GM23338 (cell line): ENCODE measurements around the gene CAMTA1. TPM values are rescaled to one million over a fixed set of nuclear protein-coding genes. Genes with fewer than 3 reads are reported as not detected.
A peak's percentile ranks its signal among the peaks of the same experiment; 100 is the strongest.

Source experiments
- ATAC-seq: fragments of 200-7000 bp; cut with Tn5 transposase; 3 replicates; pipeline ENCODE4 v1.9.1; 2020
- DNase-seq: peaks from one replicate; pipeline ENCODE4 v3.0.0-alpha.2; 2015; ENCODE audit warnings: low spot score
- H2AFZ ChIP-seq: fragments of 200-600 bp; sonication (generic); 2 replicates; pipeline ENCODE4 v1.8.0; 2016; ENCODE audit warnings: antibody characterized with exemption, mild to moderate bottlenecking, moderate library complexity
- H3F3A ChIP-seq: fragments of 200-600 bp; sonication (generic); replicated peaks from 2 replicates; pipeline ENCODE4 v1.8.0; 2017; ENCODE audit warnings: antibody characterized with exemption, mixed run types, low read depth
- H3K27ac ChIP-seq: fragments of 200-600 bp; sonication (generic); 2 replicates; pipeline ENCODE4 v1.6.1; 2016; ENCODE audit warnings: low read depth
- H3K27me3 ChIP-seq: fragments of 200-600 bp; sonication (generic); 2 replicates; pipeline ENCODE4 v1.8.0; 2016; ENCODE audit warnings: mild to moderate bottlenecking, mixed run types, moderate library complexity; ENCODE audit not compliant: insufficient read depth
- H3K36me3 ChIP-seq: fragments of 200-600 bp; sonication (generic); 2 replicates; pipeline ENCODE4 v1.8.0; 2016; ENCODE audit warnings: mild to moderate bottlenecking; ENCODE audit not compliant: insufficient read depth
- H3K4me1 ChIP-seq: fragments of 200-600 bp; sonication (generic); 2 replicates; pipeline ENCODE4 v1.8.0; 2016; ENCODE audit warnings: mild to moderate bottlenecking, moderate library complexity; ENCODE audit not compliant: insufficient read depth
- H3K4me2 ChIP-seq: fragments of 200-600 bp; sonication (generic); 2 replicates; pipeline ENCODE4 v1.7.1; 2017; ENCODE audit warnings: mixed run types
- H3K4me3 ChIP-seq: fragments of 200-600 bp; sonication (generic); 2 replicates; pipeline ENCODE4 v1.6.1; 2016; ENCODE audit warnings: mixed run types
- H3K79me2 ChIP-seq: fragments of 200-600 bp; sonication (generic); replicated peaks from 2 replicates; pipeline ENCODE4 v1.8.0; 2017; ENCODE audit warnings: mild to moderate bottlenecking; ENCODE audit not compliant: insufficient read depth
- H3K9me2 ChIP-seq: fragments of 200-600 bp; sonication (generic); 2 replicates; pipeline ENCODE4 v1.8.0; 2017; ENCODE audit not compliant: insufficient read depth
- H4K20me1 ChIP-seq: fragments of 200-600 bp; sonication (generic); replicated peaks from 2 replicates; pipeline ENCODE4 v1.8.0; 2017; ENCODE audit warnings: mild to moderate bottlenecking; ENCODE audit not compliant: insufficient read depth
- H3K27ac Mint-ChIP-seq: 2 replicates; pipeline ENCODE4 v1.8.0; 2020; ENCODE audit warnings: inconsistent platforms, mild to moderate bottlenecking, moderate library complexity, mixed read lengths
- H3K27me3 Mint-ChIP-seq: 3 replicates; pipeline ENCODE4 v1.8.0; 2022; ENCODE audit warnings: low read depth, mild to moderate bottlenecking, moderate library complexity, mixed read lengths, inconsistent platforms; ENCODE audit not compliant: insufficient read depth, poor library complexity
- H3K36me3 Mint-ChIP-seq: 3 replicates; pipeline ENCODE4 v1.8.0; 2021; ENCODE audit warnings: low read depth, mild to moderate bottlenecking, inconsistent platforms, moderate library complexity, mixed read lengths
- H3K4me1 Mint-ChIP-seq: 3 replicates; pipeline ENCODE4 v1.8.0; 2020; ENCODE audit warnings: mild to moderate bottlenecking, inconsistent platforms, mixed read lengths
- H3K4me3 Mint-ChIP-seq: 3 replicates; pipeline ENCODE4 v1.8.0; 2021; ENCODE audit warnings: moderate library complexity, mild to moderate bottlenecking, inconsistent platforms, mixed read lengths
- H3K9me3 Mint-ChIP-seq: 3 replicates; pipeline ENCODE4 v1.8.0; 2020; ENCODE audit warnings: moderate library complexity, mild to moderate bottlenecking, inconsistent platforms, mixed read lengths
- CREB1 ChIP-seq: fragments of 250-450 bp; sonication (Bioruptor Pico); IDR thresholded peaks from 2 replicates; pipeline ENCODE4 v1.5.0; 2020; ENCODE audit warnings: low read depth, mild to moderate bottlenecking, moderate library complexity
- CTCF ChIP-seq, 2 experiments: fragments of 200-600 bp in 1 of 2; sonication (generic) in 1 of 2; conservative IDR thresholded peaks; 2 replicates each; pipeline versions ENCODE4 v1.5.1 to v1.6.1; 2016 to 2017; ENCODE audit warnings: antibody characterized with exemption in 2 of 2, low read depth in 2 of 2, mild to moderate bottlenecking in 2 of 2, moderate library complexity in 1 of 2
- ETS1 ChIP-seq: IDR thresholded peaks from 2 replicates; pipeline ENCODE4 v1.6.1; 2016; ENCODE audit warnings: antibody characterized with exemption
- EZH2 ChIP-seq: fragments of 200-600 bp; sonication (generic); IDR thresholded peaks from one replicate; pipeline ENCODE4 v1.8.0; 2017; ENCODE audit warnings: antibody characterized with exemption, mild to moderate bottlenecking, low read depth; ENCODE audit not compliant: unreplicated experiment
- EZH2phosphoT487 ChIP-seq: fragments of 200-600 bp; sonication (generic); IDR thresholded peaks from one replicate; pipeline ENCODE4 v1.8.1; 2018; ENCODE audit warnings: antibody characterized with exemption; ENCODE audit not compliant: unreplicated experiment
- JUNB ChIP-seq: IDR thresholded peaks from one replicate; pipeline ENCODE4 v1.6.1; 2016; ENCODE audit warnings: antibody characterized with exemption; ENCODE audit not compliant: unreplicated experiment
- NANOG ChIP-seq: IDR thresholded peaks from 2 replicates; pipeline ENCODE4 v1.6.1; 2016; ENCODE audit warnings: antibody characterized with exemption, borderline replicate concordance
- REST ChIP-seq: IDR thresholded peaks from one replicate; pipeline ENCODE4 v1.6.1; 2018; ENCODE audit warnings: antibody characterized with exemption; ENCODE audit not compliant: unreplicated experiment
- STAT1 ChIP-seq: IDR thresholded peaks from one replicate; pipeline ENCODE4 v1.6.1; 2016; ENCODE audit warnings: antibody characterized with exemption; ENCODE audit not compliant: unreplicated experiment
- ZNF114 ChIP-seq: fragments of 250-450 bp; sonication (Bioruptor Pico); IDR thresholded peaks from 2 replicates; pipeline ENCODE4 v1.5.0; 2020; ENCODE audit warnings: mild to moderate bottlenecking, moderate library complexity
- ZNF331 ChIP-seq: fragments of 250-450 bp; sonication (Bioruptor Pico); IDR thresholded peaks from 2 replicates; pipeline ENCODE4 v1.5.0; 2020; ENCODE audit warnings: low read depth, mild to moderate bottlenecking, moderate library complexity
- polyA plus RNA-seq: library from polyadenylated mRNA; unstranded; fragments of >200 nt; fragmentation: Nextera tagmentation; extraction: Ambion mirVana; gene quantifications from 2 replicates; pipeline ENCODE4 v1.2.1, GENCODE V29; 2016
- total RNA-seq: library from RNA; depleted of rRNA; stranded (reverse); fragments of >200 nt; shearing (Covaris generic); gene quantifications from 2 replicates; pipeline ENCODE4 v1.2.3, GENCODE V29; 2014

The CAMTA1 gene
- total and polyA plus RNA-seq, 2 experiments from 2014 or later, result 115 to 519 TPM

- DNase-seq, result no peak
- peaks cover 7% of the 10 kb centered on the region; the same call in 1 of the 2 replicates for H3K4me1 ChIP-seq
- no peaks in the 10 kb centered on the region for H3K79me2 ChIP-seq
- H2AFZ ChIP-seq, result no peak overlapping the region
- H4K20me1 ChIP-seq, result no peaks in the 10 kb centered on the region
- H3K4me3 ChIP-seq, result no peak overlapping the region
- Mint-ChIP-seq H3K27ac (no peak overlapping the region), H3K4me1 (peaks cover 29% of the 10 kb centered on the region), H3K9me3 (no peaks in the 10 kb centered on the region; the same call in 2 of the 3 replicates), H3K36me3 (no peaks in the 10 kb centered on the region; the same call in 2 of the 3 replicates), H3K4me3 (no peak overlapping the region; the same call in 2 of the 3 replicates), H3K27me3 (peaks cover 10% of the 10 kb centered on the region)
- ATAC-seq, result no peak
- TF ChIP-seq NANOG (no peak), EZH2phosphoT487 (no peak)
- no peaks in the 10 kb centered on the region for H3K9me2 ChIP-seq
- H3K4me2 ChIP-seq, result no peak overlapping the region; the same call in 1 of the 2 replicates
- no peaks in the 10 kb centered on the region for H3K27me3 ChIP-seq
- no peak overlapping the region for H3K27ac ChIP-seq
- no peaks in the 10 kb centered on the region for H3F3A ChIP-seq
- no peaks in the 10 kb centered on the region for H3K36me3 ChIP-seq
These were observed 180.6 kb downstream of the CAMTA1 start for GRCh38 chr1:6965935-6966241.

GRCh38 chr1:6966326-6966725 lies 181.1 kb downstream of the CAMTA1 start:
- no peaks in the 10 kb centered on the region for H3K36me3 ChIP-seq
- H3K27me3 ChIP-seq, result no peaks in the 10 kb centered on the region
- H4K20me1 ChIP-seq, result no peaks in the 10 kb centered on the region
- Mint-ChIP-seq H3K4me3 (no peak overlapping the region), H3K9me3 (no peaks in the 10 kb centered on the region; the same call in 2 of the 3 replicates), H3K27me3 (peaks cover 10% of the 10 kb centered on the region), H3K27ac (no peak overlapping the region), H3K36me3 (no peaks in the 10 kb centered on the region; the same call in 2 of the 3 replicates), H3K4me1 (peaks cover 25% of the 10 kb centered on the region)
- H3K79me2 ChIP-seq, result no peaks in the 10 kb centered on the region
- ATAC-seq (no peak), DNase-seq (no peak)
- no peak overlapping the region for H2AFZ ChIP-seq
- H3K27ac ChIP-seq, result no peak overlapping the region
- no peaks in the 10 kb centered on the region for H3F3A ChIP-seq
- peaks cover 7% of the 10 kb centered on the region; the same call in 1 of the 2 replicates for H3K4me1 ChIP-seq
- H3K9me2 ChIP-seq, result no peaks in the 10 kb centered on the region
- H3K4me3 ChIP-seq, result no peak overlapping the region
- no peak overlapping the region for H3K4me2 ChIP-seq
- no peak for TF ChIP-seq REST
- no peak for TF ChIP-seq JUNB
- no peak for TF ChIP-seq ZNF114 (CRISPR knock-in tag)

GRCh38 chr1:6967431-6968111 lies 182.3 kb downstream of the CAMTA1 start:
- Mint-ChIP-seq H3K27me3 (peaks cover 8% of the 10 kb centered on the region), H3K27ac (0 out of 2 replicates have a peak overlapping the region, but pooled peaks have one; percentile 9), H3K4me3 (no peak overlapping the region), H3K36me3 (no peaks in the 10 kb centered on the region; the same call in 2 of the 3 replicates), H3K4me1 (peaks cover 24% of the 10 kb centered on the region), H3K9me3 (no peaks in the 10 kb centered on the region; the same call in 2 of the 3 replicates)
- H3K9me2 ChIP-seq, result no peaks in the 10 kb centered on the region
- peaks cover 7% of the 10 kb centered on the region; the same call in 1 of the 2 replicates for H3K4me1 ChIP-seq
- no peak for DNase-seq
- no peak overlapping the region for H3K4me2 ChIP-seq
- H3K36me3 ChIP-seq, result no peaks in the 10 kb centered on the region
- no peak overlapping the region for H3K27ac ChIP-seq
- H3K27me3 ChIP-seq, result no peaks in the 10 kb centered on the region
- no peaks in the 10 kb centered on the region for H4K20me1 ChIP-seq
- H3F3A ChIP-seq, result no peaks in the 10 kb centered on the region
- H3K79me2 ChIP-seq, result no peaks in the 10 kb centered on the region
- H3K4me3 ChIP-seq, result no peak overlapping the region
- H2AFZ ChIP-seq, result no peak overlapping the region
- ATAC-seq, result no peak
- no peak for TF ChIP-seq NANOG
- no peak for TF ChIP-seq STAT1
- TF ChIP-seq ZNF331 (CRISPR knock-in tag), result no peak
- no peak for TF ChIP-seq CTCF (conservative IDR thresholded peaks at IDR 0.05; ENCODE audit: low read depth in 2 of 2)
- TF ChIP-seq ETS1, result no peak
- no peak for TF ChIP-seq CREB1
- no peak for TF ChIP-seq JUNB
- TF ChIP-seq ZNF114 (CRISPR knock-in tag), result no peak
- TF ChIP-seq EZH2phosphoT487, result no peak
- TF ChIP-seq EZH2, result no peak
